HEK293T (cell line): Measurements from ENCODE around the gene DCAF8L1.

Experiments
- ARNT ChIP-seq: fragments of 450-650 bp; IDR thresholded peaks from 2 replicates; pipeline ENCODE4 v1.6.1; 2017; ENCODE audit warnings: mild to moderate bottlenecking
- FOXM1 ChIP-seq: fragments of 450-650 bp; IDR thresholded peaks from 2 replicates; pipeline ENCODE4 v1.6.1; 2017; ENCODE audit warnings: mild to moderate bottlenecking, borderline replicate concordance
- HDGF ChIP-seq: fragments of 450-650 bp; IDR thresholded peaks from 2 replicates; pipeline ENCODE4 v1.6.1; 2017; ENCODE audit warnings: antibody characterized with exemption, borderline replicate concordance
- ZNF384 ChIP-seq: fragments of 450-650 bp; IDR thresholded peaks from 2 replicates; pipeline ENCODE4 v1.6.1; 2016

DNA sequence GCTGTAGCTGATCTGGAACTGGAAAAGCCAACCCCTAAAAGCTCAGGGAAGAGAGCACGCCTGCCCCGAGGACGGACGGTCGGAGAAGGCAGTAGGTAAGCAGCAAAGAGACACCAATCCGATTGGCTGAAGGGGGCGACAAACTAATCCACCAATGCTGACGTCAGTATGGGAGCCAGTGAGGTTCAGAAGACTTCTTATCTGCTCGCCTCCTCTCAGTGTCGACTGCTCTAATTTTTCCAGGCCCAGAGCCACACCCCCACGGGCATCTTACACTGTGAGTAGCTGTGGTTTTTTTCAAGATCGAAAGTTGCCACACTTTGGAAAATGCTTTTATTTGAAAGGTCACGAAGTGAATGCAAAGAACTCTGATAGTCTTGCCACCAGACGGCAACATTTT lies at the start of gene DCAF8L1:
- TF ChIP-seq ARNT (no peak), ZNF384 (no peak), FOXM1 (no peak), HDGF (no peak)
